Ectodermal cell (in vitro differentiated cells): ENCODE measurements around the gene ECE1.
A peak's percentile ranks its signal among the peaks of the same experiment; 100 is the strongest.

Experiments used
- H3K27ac ChIP-seq: 2 replicates; pipeline ENCODE4 v1.7.0; 2013; ENCODE audit warnings: mild to moderate bottlenecking, low read depth, low read length; ENCODE audit not compliant: insufficient read depth, poor library complexity, severe bottlenecking
- H3K27me3 ChIP-seq: 2 replicates; pipeline ENCODE4 v1.7.0; 2013; ENCODE audit warnings: mild to moderate bottlenecking, low read length; ENCODE audit not compliant: insufficient read depth, control insufficient read depth, poor library complexity, severe bottlenecking
- H3K36me3 ChIP-seq: one replicate; pipeline ENCODE4 v1.7.0; 2013; ENCODE audit warnings: low read length; ENCODE audit not compliant: control insufficient read depth, insufficient read depth
- H3K4me1 ChIP-seq: one replicate; pipeline ENCODE4 v1.7.0; 2013; ENCODE audit warnings: low read length; ENCODE audit not compliant: control insufficient read depth, insufficient read depth
- H3K4me3 ChIP-seq: 2 replicates; pipeline ENCODE4 v1.7.0; 2013; ENCODE audit warnings: low read depth, low read length, control low read depth; ENCODE audit not compliant: insufficient read depth
- H3K9me3 ChIP-seq: 2 replicates; pipeline ENCODE4 v1.7.0; 2013; ENCODE audit warnings: mild to moderate bottlenecking, low read length, moderate library complexity; ENCODE audit not compliant: control insufficient read depth
- WGBS, 2 experiments: methylation state at CpG; one replicate each; pipeline ENCODE4 v1.1.7; 2013; ENCODE audit warnings: missing lambda C conversion rate in 2 of 2; 5-methylcytosine and 5-hydroxymethylcytosine counted together

The ECE1 gene

DNA sequence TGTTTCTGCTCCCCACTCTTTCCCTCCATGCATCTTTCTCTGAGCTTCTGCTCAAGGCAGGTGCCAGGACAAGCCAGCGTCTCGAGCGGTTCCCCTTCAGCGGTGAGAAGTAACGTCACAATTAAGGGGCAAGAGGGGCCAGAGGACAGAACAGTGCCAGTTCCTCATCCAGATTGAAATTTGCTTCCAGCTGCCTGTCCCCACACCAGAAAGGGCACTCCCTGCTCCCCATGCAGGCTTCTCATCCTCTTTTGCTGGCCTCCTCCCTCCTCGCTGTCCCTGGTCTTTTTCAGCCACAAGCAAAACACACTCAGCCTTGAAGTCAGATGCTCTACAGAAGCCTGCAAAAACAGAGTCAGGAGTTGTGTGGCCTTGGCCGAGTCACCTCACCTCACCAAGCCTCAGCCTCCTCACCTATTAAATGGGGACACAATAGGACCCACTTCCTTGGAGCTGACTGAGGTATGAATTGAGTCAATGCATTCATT is 35.0 kb upstream of the ECE1 start:
- peaks cover 83% of the 10 kb centered on the region for H3K4me1 ChIP-seq
- no peaks in the 10 kb centered on the region for H3K9me3 ChIP-seq
- peak overlapping the region; percentile 64 for H3K27ac ChIP-seq
- H3K36me3 ChIP-seq, result no peaks in the 10 kb centered on the region
- no peaks in the 10 kb centered on the region for H3K27me3 ChIP-seq
- 87 to 90% methylated on average over 7 of the region's 7 CpGs for WGBS, 2 experiments
- H3K4me3 ChIP-seq, result no peak overlapping the region

DNA sequence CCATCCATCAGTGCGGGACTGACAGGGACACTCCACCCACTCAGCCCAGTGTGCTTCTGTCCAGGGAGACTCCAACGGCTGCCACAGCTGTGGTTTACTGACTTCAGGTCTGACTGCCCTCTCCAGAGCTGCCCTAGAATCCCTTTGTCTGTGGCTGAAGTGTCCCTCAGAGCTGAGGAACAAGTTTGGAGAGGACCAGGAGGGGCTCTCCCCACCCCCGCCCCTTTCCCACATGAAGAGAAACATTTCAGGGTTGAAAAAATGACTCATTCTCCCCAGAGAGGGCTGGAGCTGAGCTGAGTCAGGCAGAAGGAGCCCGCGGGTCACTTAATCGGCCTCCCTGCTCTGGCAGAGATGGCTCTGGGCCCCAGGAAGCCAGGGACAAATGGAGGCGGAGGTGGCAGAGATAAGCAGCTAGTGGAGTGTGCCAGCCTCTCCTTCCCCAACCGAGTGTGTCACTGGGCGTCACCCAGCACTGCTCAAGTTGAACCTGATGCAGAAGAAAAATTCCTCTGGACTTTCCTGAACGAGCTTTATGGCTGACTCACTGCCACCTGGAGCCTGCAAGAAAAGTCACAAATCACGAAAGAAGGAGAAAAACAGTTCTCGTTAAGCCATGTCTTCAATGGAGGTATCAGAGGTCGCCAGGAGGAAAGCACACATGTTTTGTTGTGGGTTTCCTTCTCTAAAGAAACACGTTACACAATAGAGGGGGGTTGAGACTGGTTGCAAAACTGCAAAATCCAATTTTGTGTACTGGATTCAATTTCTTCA is 34.3 kb upstream of the ECE1 start:
- Histone ChIP-seq H3K27ac (peak overlapping the region; percentile 64), H3K36me3 (no peaks in the 10 kb centered on the region), H3K27me3 (no peaks in the 10 kb centered on the region), H3K4me3 (no peak overlapping the region), H3K4me1 (peaks cover 86% of the 10 kb centered on the region), H3K9me3 (no peaks in the 10 kb centered on the region)
- 52 to 62% methylated on average over 14 of the region's 14 CpGs for WGBS, 2 experiments

DNA sequence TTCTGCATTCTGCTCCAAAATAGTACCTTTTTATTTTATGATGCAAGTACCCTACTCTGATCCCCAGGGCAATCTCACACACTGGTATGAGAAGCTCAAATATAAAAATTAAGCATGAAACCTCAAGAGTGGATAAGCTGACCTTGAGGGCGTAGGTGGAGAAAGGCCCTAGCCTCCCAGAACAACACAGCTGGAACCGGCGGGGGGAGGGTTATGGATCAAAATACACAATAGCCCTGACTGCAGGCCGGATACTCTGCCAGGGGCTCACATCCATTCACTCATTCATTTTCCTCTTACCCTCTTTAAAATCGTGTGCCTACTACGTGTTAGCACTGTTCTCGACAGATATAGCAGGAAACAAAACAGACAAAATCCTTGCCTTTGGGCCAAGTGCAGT is 32.8 kb upstream of the ECE1 start:
- Histone ChIP-seq H3K9me3 (no peaks in the 10 kb centered on the region), H3K4me3 (no peak overlapping the region), H3K27ac (no peak overlapping the region), H3K4me1 (peaks cover 90% of the 10 kb centered on the region), H3K27me3 (no peaks in the 10 kb centered on the region), H3K36me3 (no peaks in the 10 kb centered on the region)
- 15 to 17% methylated on average over 7 of the region's 7 CpGs for WGBS, 2 experiments

DNA sequence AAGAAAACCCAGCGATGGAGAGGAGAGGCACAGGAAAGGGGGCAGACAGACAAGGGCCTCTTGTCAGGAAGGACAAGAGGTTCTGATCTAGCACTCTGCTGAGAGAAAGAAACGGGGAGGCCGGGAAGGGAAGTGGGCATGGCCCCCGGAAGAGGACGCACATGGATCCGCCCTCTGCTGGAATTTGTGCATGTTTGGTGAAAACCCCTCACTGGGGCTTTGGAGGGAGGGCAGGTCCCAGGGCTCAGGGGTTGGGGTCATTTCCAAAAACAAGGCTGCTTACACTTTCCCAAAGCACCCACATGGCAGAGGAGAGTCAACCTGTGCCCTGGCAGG is 32.4 kb upstream of the ECE1 start:
- H3K27ac ChIP-seq, result no peak overlapping the region
- H3K4me1 ChIP-seq, result peaks cover 92% of the 10 kb centered on the region
- no peaks in the 10 kb centered on the region for H3K27me3 ChIP-seq
- 40 to 49% methylated on average over 6 of the region's 6 CpGs for WGBS, 2 experiments
- no peaks in the 10 kb centered on the region for H3K36me3 ChIP-seq
- H3K9me3 ChIP-seq, result no peaks in the 10 kb centered on the region
- no peak overlapping the region for H3K4me3 ChIP-seq

DNA sequence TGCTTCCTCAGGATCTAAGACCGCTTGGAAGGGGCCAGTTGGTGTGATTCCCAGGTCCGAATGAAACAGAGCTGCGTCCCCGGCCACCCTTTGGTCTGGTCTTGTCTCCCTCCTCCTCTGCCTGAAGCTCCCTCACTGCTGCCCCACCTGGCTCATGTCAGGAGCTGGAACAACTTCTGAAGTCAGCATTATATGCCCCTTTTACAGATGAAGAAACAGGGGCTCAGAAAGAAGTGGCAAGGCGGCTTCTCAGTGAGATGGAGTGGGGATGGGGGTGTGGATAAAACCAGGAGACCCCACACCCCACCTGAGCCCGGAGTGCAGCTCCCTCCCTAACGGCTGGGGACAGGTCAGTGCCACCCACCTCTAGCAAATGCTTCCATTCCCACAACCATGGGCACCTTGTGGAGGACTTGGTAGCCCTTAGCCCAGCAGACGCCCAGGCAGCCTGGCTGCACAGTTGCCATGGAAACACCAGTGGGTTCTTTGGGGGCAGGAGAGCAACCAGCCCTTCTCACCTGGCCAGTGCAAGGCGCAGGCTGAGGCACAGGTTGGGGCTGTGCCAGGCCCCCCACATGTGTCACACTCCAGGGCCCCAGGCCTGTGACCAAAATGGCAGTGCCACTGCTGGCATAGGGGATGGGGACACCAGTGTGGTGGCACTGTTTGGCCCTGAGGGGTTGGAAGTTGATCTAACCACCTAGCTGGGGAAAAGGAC is 31.9 kb upstream of the ECE1 start:
- no peaks in the 10 kb centered on the region for H3K27me3 ChIP-seq
- peaks cover 90% of the 10 kb centered on the region for H3K4me1 ChIP-seq
- no peak overlapping the region for H3K4me3 ChIP-seq
- H3K9me3 ChIP-seq, result no peaks in the 10 kb centered on the region
- 79 to 80% methylated on average over 9 of the region's 9 CpGs for WGBS, 2 experiments
- H3K36me3 ChIP-seq, result no peaks in the 10 kb centered on the region
- no peak overlapping the region for H3K27ac ChIP-seq

DNA sequence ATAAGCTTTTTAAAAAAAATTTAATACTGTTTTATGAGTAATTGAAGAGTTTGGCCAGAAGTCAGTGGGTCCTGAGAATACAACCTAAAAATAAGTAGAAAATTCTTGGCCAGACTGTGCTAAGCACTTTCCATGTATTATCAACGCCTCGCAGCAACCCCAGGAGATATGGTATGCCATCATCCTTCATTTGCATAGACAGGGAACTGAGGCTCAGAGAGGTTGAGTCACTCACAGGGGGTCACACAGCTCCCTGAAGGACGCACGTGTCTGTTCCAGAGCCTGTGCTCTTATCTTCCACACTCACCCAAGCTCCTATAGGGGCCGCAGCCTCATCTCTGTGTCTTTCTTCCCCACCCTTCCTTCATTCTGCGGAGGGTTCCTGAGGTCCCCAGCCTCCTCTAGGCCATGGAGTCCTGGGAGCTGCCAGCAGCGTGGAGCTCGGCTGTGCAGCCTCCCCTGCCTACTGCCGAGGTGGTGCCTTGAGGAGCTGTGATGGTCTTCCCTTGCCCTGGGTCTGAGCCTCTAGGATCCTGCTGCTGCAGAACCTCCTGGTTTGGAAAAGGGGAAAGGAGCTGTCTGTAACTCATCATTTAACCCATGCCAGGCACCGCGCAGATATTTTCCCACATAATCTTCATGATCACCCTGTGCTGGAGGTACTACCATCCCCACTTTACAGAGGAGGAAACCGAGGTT is 30.3 kb upstream of the ECE1 start:
- Histone ChIP-seq H3K27me3 (no peaks in the 10 kb centered on the region), H3K4me3 (no peak overlapping the region), H3K36me3 (no peaks in the 10 kb centered on the region), H3K9me3 (no peaks in the 10 kb centered on the region), H3K4me1 (peaks cover 74% of the 10 kb centered on the region), H3K27ac (no peak overlapping the region)
- 85% methylated on average over 12 of the region's 12 CpGs for WGBS, 2 experiments

DNA sequence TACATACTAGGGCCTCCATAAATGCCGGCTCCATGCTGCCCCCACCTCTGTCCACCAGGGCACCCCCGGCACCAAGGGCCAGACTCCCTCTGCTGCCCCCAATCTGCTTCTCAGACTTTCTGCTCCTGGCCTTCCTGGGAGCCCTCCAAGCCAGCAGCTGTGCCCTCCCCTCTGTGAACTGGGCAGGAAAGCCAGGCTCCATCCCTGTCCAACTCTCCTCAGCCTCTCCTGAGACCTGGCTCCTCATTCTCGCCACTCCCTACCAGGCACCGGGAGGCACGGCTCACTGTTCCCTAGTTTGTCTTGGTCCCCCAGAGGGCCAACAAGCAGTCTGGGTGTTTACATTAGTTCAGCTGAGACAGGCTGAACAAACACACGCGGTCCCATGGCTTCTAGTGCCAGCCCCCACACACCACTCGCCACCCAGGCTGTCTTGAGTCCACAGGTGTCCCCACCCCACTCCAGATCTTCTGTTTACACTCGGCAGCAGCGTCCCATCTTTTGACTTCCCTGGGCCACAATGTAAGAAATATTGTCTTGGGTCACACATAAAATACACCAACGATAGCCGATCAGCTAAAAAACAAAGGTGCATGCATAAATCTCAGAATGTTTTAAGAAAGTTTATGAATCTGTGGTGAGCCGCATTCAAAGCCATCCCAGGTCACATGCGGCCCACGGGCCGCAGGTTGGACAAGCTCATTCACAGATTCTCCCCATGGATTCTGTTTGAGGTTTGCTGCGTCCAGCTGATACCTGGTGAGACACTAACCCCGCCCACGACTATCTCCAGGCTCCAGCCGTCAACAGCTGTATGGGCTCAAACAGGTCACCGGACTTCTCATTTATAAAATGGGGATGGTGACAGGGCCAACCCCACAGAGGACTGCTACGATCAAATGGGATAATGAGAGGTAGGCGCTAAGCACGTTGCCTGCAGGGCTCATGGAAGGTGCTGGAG is 29.5 kb upstream of the ECE1 start:
- Histone ChIP-seq H3K4me3 (no peak overlapping the region), H3K36me3 (no peaks in the 10 kb centered on the region), H3K27me3 (no peaks in the 10 kb centered on the region), H3K27ac (no peak overlapping the region), H3K4me1 (peaks cover 73% of the 10 kb centered on the region), H3K9me3 (no peaks in the 10 kb centered on the region)
- WGBS, 2 experiments, result 81 to 82% methylated on average over 24 of the region's 24 CpGs

DNA sequence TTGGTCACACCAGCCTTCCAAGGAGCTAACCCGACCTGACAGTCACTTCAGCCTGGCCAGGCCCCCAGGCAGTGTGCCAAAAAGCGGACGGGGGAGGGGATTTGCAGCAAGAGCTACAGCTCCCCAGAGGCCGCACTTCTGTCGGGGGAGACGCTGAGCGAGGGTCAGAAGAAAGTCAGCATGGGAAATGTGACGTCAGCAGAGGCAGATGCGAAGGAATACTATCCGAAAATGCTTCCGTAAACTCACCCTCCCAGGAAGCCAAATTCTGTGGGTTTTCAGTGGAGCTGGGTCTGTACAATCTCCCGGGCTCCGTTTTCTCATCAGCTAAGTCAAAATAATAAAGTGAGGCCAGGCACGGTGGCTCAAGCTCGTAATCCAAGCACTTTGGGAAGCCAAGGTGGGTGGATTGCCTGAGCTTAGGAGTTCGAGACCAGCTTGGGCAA is 28.5 kb upstream of the ECE1 start:
- no peak overlapping the region for H3K4me3 ChIP-seq

DNA sequence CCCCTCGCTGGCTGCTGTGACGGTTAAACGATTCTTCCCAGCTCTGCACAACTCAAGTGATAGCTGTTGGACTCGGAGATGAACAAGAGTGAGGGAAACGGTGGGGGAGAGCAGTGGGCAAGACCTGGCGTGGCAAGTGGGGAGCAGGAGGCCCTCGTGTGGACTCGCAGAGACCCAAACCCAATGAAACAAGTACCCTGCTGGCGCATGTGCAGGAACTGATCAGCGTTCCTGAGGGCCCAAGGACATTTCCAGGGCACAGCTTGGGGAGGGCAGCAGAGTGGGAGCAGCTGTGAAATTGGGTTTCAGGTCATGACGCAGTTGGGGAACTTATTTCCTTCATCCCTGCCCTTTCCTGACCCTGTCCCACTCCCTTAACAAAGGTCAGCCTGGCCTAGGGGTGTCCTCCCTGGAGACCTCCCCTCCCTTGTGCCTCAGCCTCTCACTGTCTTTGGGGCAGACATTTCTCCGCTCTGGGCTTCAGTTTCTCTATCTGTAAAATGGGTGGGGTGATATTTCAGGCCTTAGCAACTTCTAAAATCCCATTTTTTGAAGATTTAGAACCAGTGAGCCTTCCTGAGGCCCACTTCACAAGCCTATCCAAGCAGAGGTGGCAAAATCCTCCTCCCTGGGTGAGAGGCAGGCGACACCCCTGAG is 27.9 kb upstream of the ECE1 start:
- H3K9me3 ChIP-seq, result no peaks in the 10 kb centered on the region
- H3K4me1 ChIP-seq, result peaks cover 69% of the 10 kb centered on the region
- no peak overlapping the region for H3K27ac ChIP-seq
- H3K36me3 ChIP-seq, result no peaks in the 10 kb centered on the region
- H3K27me3 ChIP-seq, result no peaks in the 10 kb centered on the region
- 88 to 92% methylated on average over 13 of the region's 13 CpGs for whole genome bisulfite sequencing, 2 experiments
- no peak overlapping the region for H3K4me3 ChIP-seq

More for the DNA sequence above, 28.5 kb upstream of the ECE1 start:
- Histone ChIP-seq H3K36me3 (no peaks in the 10 kb centered on the region), H3K27ac (no peak overlapping the region), H3K4me1 (peaks cover 74% of the 10 kb centered on the region), H3K27me3 (no peaks in the 10 kb centered on the region), H3K9me3 (no peaks in the 10 kb centered on the region)
- WGBS, 2 experiments, result 65 to 70% methylated on average over 16 of the region's 16 CpGs
